DMS 273 (cell line): ENCODE data around the gene ADGRL3.

Experiments
- DNase-seq: peaks from one replicate; lab custom pipeline; 2025; ENCODE audit not compliant: unreplicated experiment; lab: John Stamatoyannopoulos, UW

ADGRL3 gene

DNA sequence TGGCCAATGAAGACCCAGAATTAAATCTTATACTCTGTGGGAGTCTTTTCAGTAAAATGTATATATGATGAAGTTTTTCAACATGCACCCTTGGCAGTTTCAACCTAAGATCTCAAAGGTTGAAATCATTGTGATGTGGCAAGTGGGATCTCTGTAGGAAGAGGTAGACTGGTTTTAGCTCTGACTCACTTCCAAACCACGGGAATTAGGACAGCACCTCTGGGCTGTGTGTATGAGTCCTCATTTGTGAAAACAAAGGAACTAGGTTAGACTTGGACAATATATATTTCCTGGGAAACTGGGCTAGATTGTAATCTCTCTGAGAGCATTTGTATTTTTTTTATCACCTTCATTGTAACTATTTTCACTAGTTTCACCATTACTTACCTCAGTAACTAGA, 333.0 kb downstream of the ADGRL3 start:
- DNase-seq, result no peak

DNA sequence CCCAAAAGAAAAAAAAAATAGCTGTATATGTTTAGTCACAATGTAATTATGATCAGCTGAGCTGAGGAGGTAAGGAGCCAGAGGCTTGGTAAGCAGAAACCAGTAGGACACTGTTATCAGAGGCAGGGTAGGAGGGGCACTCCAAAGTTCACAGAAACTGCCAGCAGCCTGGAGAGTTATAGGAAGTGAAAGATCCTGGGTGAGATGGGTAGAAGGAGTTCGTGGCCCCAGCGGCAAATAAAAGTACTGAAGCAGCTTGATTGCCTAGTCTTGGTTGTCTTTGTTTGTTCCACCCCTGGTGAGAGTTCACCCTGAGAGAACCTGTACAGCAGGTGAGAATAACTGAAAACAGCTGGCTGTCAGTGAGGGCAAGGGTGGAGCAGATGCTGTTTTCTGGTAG, 340.8 kb downstream of the ADGRL3 start:
- peak; percentile 27 for DNase-seq

DNA sequence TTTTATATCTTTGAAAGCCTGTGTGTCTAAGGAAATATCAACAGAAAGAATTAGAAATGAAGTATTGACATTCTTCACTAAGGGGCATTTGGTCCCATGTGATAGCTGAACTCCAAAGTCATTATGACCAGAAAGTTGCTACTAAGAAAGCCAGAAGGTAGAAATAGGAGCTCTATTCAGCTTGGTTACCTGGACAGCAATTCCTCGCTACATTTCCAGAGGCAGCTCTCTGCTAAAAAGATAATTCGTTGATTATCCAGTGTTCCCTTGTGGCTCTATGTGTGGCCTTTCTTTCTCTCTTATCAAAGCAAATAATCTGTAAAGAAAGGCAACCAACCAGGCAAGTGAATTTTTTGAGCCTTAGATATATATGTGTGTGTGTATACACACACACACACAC, 341.3 kb downstream of the ADGRL3 start:
- no peak for DNase-seq

DNA sequence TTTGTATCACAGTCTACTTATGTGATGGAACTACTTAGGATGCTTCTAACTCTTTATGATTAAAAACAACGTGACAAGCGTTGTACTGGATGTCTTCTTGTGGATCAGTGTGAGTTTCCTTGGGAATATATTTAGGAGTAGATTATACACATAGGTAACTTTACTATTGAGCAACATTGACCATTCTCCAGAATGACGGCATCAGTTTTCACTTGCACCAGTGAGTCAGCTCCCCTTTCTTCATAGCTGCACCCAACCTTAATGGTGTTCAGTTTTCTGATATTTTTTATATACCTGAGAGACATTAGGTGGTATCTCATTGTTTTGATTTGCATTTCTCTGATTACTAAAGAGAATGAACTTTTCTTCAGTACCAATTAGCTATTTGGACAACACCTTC, 343.9 kb downstream of the ADGRL3 start:
- DNase-seq, result no peak

DNA sequence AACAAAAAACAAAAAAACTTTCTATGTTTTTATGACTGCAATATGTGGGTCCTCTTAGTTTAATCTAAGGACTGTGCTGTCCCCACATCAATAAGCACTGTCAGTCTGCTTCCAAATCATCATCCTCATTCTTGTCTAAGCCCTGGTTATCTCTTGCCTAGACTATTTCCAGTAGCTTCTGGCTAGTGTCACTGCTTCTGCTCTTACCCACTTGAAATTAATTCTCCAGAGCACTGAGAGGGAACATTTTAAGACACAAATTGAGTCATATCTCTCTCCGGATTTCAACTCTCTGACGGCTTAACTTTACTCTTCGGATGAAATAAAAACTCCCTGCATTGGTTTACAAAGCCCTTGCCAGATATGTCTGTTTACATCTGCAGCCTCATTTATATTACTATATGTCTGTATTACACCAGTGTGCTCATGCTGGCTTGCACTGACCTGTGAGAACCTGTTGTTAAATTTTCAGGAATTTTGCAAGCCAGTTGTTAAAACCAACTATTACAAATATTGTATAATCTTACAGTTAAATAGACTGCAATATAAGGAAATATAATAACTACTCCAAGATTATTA, 345.9 kb downstream of the ADGRL3 start:
- DNase-seq, result no peak

DNA sequence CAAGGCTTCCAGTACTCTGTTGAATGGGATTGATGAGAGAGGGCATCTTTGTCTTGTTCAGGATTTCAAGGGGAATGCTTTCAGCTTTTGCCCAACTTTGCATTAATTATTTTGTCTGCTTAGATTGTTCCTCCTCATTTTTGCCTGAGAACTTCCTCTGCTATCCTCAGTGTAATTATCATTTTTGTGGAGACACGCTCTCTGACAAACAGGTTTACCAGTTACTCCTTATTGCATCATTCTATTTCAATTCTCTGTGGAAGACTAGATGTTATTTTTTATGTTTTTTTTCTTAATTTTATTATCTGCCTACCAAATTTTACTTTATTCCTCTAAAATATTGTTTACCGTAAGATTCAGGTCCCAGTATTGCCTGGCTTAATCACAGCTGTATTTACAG, 349.2 kb downstream of the ADGRL3 start:
- no peak for DNase-seq

DNA sequence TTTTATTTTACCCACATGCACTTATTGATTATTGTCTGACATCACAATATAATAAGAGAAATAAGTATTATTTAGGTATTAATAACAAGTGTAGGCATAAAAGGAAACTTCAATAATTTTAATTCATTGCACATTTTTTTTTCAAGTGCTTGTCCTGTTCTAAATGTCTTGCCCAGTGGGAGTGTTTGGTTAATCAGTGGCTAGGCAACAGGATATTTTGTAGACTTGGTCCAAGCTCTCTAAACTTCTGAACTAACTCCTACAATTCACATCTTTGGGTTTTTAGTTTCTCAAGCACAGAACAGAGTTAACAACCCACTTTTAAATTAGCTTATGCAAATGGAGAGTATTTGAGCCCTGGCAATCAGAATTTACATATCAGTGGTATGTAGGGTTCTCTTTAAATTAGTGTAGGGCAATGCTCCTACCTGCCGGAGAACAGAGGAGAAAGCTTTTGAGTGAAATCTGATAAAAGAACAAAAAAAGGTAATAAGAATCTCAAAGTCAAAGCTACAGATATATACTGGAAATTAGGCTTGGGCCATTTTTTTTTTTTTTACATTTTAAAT, 353.5 kb downstream of the ADGRL3 start:
- DNase-seq, result no peak

DNA sequence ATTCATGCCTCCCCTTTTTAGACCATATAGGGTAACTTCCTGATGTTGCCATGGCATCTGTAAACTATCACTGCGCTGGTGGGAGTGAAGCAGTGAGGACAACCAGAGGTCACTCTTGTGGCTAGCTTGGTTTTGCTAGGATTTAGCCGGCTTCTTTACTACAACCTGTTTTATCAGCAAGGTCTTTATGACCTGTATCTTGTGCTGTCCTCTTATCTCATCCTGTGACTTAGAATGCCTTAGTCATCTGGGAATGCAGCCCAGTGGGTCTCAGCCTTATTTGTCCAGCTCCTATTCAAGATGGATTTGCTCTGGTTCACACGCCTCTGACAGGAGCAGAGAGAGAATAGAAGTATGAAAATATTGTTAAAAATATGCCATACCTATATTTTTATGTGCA, 355.7 kb downstream of the ADGRL3 start:
- no peak for DNase-seq

DNA sequence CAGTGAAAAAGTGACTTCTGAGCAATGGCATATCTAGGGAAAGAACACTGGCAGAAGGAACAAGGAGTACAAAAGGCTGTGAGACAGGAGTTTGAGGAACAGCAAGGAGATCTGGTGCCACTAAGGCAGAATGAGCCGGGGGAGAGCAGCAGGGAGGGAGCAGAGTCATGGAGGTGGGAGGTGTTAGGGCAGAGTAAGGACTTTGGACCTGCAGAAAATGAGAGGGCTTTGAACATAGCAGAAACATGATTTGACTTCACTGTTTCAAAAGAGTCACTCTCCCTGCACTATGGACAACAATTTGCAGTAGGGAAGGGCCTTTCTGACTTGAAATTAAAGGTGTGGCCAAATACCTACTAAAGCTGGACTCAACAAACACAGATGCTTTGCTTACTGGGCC, 356.2 kb downstream of the ADGRL3 start:
- DNase-seq, result no peak

DNA sequence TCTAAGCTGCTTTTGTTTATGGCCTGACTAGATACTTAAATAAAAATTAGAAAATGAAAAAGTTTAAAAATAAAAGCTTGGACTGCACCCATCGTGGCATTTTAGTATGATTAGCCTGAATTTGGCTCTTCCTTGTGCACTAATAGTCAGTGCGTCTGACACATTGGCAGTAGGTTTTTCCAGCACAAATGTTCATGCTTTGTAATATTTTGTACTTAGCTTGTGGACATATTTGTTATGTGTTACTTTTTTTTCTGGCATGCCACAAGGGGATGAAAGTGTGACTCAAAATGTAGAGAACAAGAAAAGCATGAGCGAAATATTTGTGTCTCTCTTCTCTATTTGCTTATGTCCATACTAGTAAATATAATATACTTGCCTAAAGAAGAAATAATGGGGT, 359.3 kb downstream of the ADGRL3 start:
- DNase-seq, result no peak

DNA sequence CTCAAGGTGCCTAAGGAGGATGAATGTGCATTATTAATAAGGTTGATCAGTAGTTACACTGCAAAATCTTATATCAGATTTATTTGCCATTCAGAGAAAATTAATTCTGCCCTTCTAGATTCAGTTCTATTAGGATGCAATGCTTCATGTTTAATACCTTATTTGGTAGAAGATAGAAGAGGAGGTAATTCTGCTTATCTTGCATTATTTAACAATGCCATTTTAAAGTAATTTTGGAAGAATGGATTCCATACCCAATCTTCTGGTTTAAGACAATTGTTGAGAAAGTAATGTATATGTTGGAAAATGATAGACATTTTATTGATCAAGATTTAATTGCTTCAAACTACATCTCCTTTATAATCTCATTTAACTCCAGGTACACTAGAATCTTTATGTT, 360.9 kb downstream of the ADGRL3 start:
- DNase-seq, result no peak

DNA sequence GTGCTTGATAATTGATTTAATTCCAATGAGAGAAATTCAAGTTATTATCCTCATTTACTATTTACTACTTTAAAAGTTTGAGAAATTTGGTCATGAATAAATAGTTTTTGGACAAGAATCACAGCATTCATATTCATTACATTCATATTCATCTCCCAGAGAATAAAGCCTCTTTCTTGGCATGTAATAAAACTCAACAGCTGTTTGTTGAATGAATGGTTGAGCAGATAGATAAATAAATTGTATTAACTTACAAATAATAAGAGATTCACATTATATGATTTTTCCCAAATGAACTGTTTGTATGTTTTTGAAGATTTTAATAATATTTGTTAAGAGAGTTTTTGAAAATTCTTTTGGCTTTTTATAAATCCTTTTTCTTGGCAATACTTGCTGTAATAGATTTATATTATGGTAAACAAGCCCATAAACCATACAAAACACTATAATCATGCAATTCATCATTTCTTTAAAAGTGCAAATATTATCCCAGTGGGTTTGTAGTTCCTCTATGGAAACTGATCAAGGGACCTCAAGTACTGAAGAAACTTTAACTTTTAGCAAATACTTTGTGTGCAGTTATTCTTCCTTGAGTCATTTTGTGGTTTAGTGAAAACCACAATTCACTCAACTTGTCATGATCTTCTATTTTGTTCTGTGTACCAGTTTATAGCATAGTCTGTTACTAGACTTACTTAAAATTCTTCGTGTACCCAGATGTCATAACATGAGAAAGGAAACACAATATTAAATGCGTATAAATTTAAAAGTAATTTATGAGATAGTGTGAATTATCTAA, 371.8 kb downstream of the ADGRL3 start:
- no peak for DNase-seq

DNA sequence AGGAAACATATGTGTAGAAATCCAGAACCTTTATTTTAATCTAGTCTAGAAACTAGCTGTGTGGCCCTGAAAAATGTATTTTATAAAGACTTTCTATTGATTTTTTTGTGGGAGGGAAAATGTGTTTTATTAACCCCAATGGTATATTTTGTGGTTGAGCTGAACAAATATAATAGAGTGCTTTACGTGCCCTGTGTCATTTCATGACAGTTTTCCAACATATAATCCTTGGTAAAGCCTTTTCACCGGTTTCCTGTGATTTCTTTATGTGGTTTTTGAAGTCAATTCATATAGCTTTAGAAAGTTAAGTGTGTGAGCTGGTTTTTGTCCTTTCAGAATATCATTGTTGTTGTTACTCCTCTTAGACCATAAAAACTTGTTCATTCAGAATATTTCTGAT, 375.7 kb downstream of the ADGRL3 start:
- DNase-seq, result no peak

DNA sequence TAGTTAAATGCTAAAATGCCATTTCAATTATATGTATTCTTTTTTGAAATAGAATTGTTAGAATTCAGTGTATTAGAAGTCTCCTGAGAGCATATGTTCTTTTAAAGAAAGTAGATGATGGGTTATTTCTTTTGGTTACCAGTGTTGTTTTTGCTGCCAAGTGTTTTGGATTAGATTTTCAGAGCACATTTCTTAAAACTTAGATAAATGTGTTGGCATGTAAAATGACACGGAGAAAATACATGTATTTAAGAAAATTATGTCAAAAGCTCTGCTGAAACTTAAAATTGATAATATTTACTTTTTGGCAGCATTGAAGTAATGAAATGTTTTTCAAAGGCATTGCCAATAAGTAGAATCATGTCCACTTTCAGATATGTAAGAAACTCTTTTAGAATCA, 379.7 kb downstream of the ADGRL3 start:
- no peak for DNase-seq

DNA sequence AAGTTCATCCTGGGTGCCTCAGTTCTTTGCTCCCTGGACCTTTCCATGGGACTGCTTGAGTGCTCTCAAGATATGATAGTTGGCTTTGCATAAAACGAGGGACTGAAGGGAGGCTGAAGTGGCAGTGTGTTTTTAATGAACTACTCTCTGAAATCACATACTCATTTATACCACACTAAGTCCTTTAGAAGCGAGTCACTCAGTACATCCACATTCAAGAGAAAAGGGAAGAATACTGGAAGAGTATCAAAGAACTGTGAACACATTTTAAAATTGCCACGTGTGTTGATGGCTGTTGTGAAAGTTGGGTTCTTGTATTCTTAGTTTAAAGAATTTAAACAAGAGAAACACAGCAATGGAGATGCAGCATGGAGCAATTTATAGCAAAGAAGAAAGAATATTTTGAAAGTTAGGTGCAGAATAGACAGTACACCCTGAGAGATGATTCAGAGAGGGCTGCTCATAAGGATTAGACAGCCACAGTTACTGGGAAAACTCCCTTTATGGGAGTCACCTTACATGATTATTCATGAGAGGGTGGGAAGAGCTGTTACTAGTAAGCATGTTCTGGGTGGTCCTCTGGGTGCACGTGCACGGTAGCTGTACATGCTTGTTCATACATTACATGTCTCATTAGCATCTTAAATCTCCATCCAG, 380.7 kb downstream of the ADGRL3 start:
- DNase-seq, result no peak

DNA sequence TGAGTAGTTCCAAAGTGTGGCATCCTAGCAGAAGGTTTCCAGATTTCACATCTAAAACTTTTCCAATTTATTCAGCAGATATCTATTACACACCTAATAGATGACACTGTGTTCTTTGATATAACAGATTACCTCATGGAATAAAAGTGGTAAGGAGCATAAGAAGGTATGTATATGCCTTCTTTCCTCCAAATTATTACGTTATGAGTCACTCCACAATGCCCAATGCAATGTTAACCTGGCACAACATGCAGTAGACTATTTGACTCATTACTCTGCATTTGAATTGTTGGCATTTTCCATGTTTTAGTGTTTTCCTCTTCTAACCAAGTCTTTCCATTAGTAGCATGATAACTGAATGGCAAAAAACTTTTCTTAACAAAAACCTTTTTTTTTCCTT, 383.6 kb downstream of the ADGRL3 start:
- no peak for DNase-seq

DNA sequence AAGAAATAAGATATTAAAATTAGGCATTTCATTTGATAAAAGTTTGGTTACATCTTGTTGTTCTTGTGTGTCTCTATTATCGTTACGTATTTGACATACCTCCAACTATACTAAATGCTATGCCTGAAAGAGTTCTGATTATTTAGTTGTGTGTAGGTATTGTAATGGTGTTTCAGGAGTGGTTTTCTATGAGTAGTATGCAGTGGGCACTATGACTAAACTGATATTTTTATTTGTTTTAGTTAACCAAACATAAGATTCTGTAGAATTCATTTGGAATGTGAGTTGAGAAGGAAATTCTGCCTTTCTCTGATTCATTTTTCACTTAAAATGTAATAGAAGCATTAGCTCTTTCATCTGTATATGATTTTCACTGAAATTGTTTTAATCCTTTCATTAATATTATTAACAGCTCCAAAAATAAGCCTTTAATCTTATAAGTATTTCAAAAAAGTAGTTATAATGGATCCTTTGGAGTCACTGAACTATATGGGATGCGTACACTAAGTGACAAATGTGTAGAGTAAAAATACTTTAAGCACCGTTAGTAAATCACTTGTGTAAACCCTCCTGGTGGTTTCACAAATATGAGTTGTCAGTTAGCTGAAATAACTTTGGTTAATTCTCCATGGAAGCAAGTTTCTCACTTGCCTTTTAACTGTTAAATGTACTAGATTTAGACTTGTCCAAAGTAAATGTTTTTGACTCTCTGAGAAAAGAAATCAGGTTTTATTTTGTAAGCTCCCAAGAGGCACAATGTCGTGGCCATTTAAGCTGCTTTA, 388.7 kb downstream of the ADGRL3 start:
- no peak for DNase-seq

DNA sequence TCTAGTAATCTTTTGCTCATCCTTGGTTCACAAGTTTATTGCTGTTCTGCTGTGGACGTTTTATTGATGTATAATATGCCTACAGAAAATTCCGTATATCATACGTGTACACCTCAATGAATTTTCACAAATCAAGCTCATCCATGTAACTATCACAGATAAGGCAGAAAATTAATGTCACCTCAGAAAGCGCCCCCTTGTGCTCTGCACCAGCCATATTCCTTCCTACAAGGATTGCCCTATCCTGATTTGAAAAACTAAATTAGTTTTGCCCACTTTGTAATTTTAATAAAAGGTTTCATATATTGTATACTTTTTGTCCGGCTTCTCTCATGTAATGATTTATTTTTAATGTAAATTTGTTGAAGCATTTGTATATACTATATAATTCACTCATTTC, 390.8 kb downstream of the ADGRL3 start:
- no peak for DNase-seq

DNA sequence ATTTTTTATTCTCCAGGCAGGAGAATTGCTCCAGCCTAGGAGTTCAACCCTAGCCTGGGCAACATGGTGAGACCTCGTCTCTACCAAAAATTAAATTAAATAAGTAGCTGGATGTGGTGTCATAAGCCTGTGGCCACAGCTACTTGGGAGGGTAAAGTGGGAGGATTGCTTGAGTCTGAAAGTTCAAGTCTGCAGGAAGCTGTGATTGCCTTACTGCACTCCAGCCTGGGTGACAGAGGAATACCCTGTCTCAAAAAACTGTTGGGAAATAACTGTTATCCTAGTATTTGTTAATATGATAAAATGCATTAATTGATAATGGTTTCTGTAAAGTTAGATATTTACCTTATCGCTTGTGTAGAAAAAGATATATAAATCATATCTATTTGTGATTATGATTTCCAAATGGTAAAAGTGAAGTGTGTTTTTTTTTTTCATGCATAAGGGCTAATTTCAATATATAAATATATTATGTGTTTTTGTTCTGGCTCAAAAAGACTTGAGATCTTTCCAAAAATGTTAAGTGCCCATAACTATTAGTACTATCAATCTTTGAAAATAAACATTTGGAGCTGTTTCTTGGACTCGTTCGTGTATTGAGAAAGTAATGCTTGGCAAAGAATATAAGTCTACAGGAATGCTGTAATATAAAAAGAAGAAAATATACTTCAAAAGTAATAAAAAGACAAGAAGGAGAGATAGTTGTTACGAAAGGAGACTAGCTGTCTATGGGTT, 396.6 kb downstream of the ADGRL3 start:
- no peak for DNase-seq

DNA sequence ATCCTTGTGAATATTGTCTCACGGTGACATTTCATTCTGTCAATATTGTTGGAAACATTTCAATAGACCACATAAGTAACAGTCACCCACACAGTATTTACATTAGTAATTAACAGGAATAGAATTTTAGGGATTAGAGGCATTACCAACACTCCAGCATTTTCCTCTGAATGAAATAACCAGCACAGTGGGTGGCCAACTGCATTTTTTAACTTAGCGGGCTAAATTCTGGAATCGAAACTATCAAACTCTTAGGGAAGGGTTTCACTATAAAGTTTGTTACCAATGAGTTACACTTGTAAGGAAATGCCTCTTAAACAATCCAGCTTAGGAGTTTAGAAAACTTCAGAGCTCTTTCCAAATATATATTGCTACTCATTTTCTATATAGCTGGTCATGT, 403.0 kb downstream of the ADGRL3 start:
- no peak for DNase-seq

DNA sequence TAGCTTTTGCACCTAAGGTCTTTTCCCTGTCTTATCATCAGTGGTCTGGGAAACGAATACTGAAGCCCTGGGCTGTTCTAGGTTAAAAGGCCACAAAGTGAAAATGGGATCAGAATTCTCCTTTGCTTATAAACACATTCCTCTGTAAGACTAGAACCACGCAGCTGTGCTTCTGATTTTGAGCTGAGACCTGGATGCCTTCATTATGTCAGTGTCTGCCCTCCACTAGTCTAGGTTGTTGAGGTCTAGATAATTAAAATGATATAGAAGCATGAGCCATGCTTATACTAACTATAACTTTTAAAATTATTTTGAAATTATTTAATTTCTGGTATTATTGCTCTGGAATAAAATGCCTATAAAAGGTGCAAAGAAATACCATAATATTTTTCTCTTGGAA, 403.9 kb downstream of the ADGRL3 start:
- DNase-seq, result no peak
